H1 (cell line): Measurements from ENCODE around the gene ANO2. TPM values are rescaled to one million over a fixed set of nuclear protein-coding genes. Genes with fewer than 3 reads are reported as not detected.

Experiments used
- CTCF ChIA-PET: fragments of 300-600 bp; sonication (Branson Sonifier 250); formaldehyde crosslinking; loops from one replicate; lab custom pipeline; 2021; ENCODE audit not compliant: partially characterized antibody; lab: Charles Lee
- POLR2A ChIA-PET: fragments of 300-600 bp; sonication (Branson Sonifier 250); formaldehyde crosslinking; loops from one replicate; lab custom pipeline; 2021; ENCODE audit warnings: inconsistent platforms; ENCODE audit not compliant: partially characterized antibody; lab: Charles Lee
- DNase-seq, 2 experiments: peaks; one replicate each; pipeline versions ENCODE4 v3.0.0 to v3.0.0-alpha.2; 2010 to 2022; ENCODE audit warnings: low spot score in 2 of 2, low read depth in 1 of 2, mixed read lengths in 1 of 2
- FAIRE-seq: peaks from 2 replicates; lab custom pipeline; 2011; peaks lifted over from hg19 to GRCh38; lab: Jason Lieb, UNC
- H2AFZ ChIP-seq: 2 replicates; pipeline ENCODE4 v1.8.1; 2012; ENCODE audit warnings: low read length, inconsistent platforms
- H2AK5ac ChIP-seq: 2 replicates; pipeline ENCODE4 v1.6.1; 2013; ENCODE audit warnings: low read depth, low read length
- H2BK120ac ChIP-seq: replicated peaks from 2 replicates; pipeline ENCODE3; 2013; ENCODE audit warnings: low read depth, low read length, inconsistent platforms
- H2BK12ac ChIP-seq: 2 replicates; pipeline ENCODE4 v1.6.1; 2013; ENCODE audit warnings: low read depth, low read length
- H2BK15ac ChIP-seq: 2 replicates; pipeline ENCODE4 v1.6.1; 2013; ENCODE audit warnings: low read length
- H2BK20ac ChIP-seq: 2 replicates; pipeline ENCODE4 v1.6.1; 2013; ENCODE audit warnings: low read length
- H2BK5ac ChIP-seq: 2 replicates; pipeline ENCODE4 v1.6.1; 2013; ENCODE audit warnings: low read depth, low read length
- H3K14ac ChIP-seq: 2 replicates; pipeline ENCODE4 v1.6.1; 2013; ENCODE audit warnings: inconsistent platforms; ENCODE audit not compliant: insufficient read length
- H3K18ac ChIP-seq: 2 replicates; pipeline ENCODE4 v1.6.1; 2013; ENCODE audit warnings: low read length; ENCODE audit errors: extremely low read depth
- H3K23ac ChIP-seq: 2 replicates; pipeline ENCODE4 v1.6.1; 2013; ENCODE audit warnings: inconsistent platforms; ENCODE audit not compliant: insufficient read length
- H3K23me2 ChIP-seq: 2 replicates; pipeline ENCODE4 v1.6.1; 2013; ENCODE audit warnings: low read depth, low read length
- H3K27ac ChIP-seq: 2 replicates; pipeline ENCODE4 v1.6.1; 2011; ENCODE audit warnings: low read depth, low read length, inconsistent platforms
- H3K27me3 ChIP-seq, 4 experiments: replicated peaks in 1 of 4; 1 replicate in 1 of 4; 2 replicates in 3 of 4; pipeline versions ENCODE4 v1.6.1 to v1.8.1; 2011 to 2013; ENCODE audit warnings: low read length in 3 of 4, mild to moderate bottlenecking in 3 of 4, inconsistent platforms in 2 of 4, mixed read lengths in 2 of 4, moderate library complexity in 1 of 4; ENCODE audit not compliant: control insufficient read depth in 3 of 4, insufficient read depth in 3 of 4; ENCODE audit errors: extremely low read depth in 1 of 4
- H3K36me3 ChIP-seq, 4 experiments: 2 replicates each; pipeline versions ENCODE4 v1.6.1 to v1.8.1; 2011 to 2013; ENCODE audit warnings: mild to moderate bottlenecking in 4 of 4, low read length in 3 of 4, moderate library complexity in 2 of 4, control low read depth in 1 of 4, inconsistent platforms in 1 of 4; ENCODE audit not compliant: insufficient read depth in 4 of 4, control insufficient read depth in 2 of 4
- H3K4ac ChIP-seq: replicated peaks from 2 replicates; pipeline ENCODE3; 2013; ENCODE audit warnings: low read length, low read depth, mixed read lengths, inconsistent platforms; ENCODE audit not compliant: insufficient read length
- H3K4me1 ChIP-seq, 4 experiments: replicated peaks in 1 of 4; 1 replicate in 1 of 4; 2 replicates in 3 of 4; pipeline versions ENCODE4 v1.6.1 to v1.8.1; 2011 to 2013; ENCODE audit warnings: low read length in 3 of 4, inconsistent platforms in 2 of 4, mixed read lengths in 1 of 4; ENCODE audit not compliant: insufficient read depth in 4 of 4, control insufficient read depth in 3 of 4
- H3K4me2 ChIP-seq, 2 experiments: 2 replicates each; pipeline versions ENCODE4 v1.6.1 to v1.8.1; 2011 to 2013; ENCODE audit warnings: low read depth in 2 of 2, low read length in 2 of 2, control low read depth in 1 of 2, inconsistent platforms in 1 of 2, mild to moderate bottlenecking in 1 of 2; ENCODE audit not compliant: insufficient read depth in 1 of 2
- H3K4me3 ChIP-seq, 4 experiments: fragments of 200-600, 300-600 bp in 1 of 4; sonication (generic), shearing (Covaris generic), sonication (Bioruptor Twin) in 1 of 4; 2 replicates each; pipeline versions ENCODE4 v1.5.1 to v1.8.1; 2011 to 2016; ENCODE audit warnings: low read length in 4 of 4, low read depth in 3 of 4, control low read depth in 2 of 4, inconsistent platforms in 2 of 4, mild to moderate bottlenecking in 2 of 4, mixed read lengths in 1 of 4, moderate library complexity in 1 of 4; ENCODE audit not compliant: insufficient read depth in 2 of 4; ENCODE audit errors: extremely low read depth in 1 of 4
- H3K56ac ChIP-seq: replicated peaks from 2 replicates; pipeline ENCODE3; 2013; ENCODE audit warnings: low read depth, mild to moderate bottlenecking, mixed read lengths, low read length, inconsistent platforms; ENCODE audit not compliant: insufficient read length
- H3K79me1 ChIP-seq: 2 replicates; pipeline ENCODE4 v1.6.1; 2013; ENCODE audit warnings: low read depth, low read length, control low read depth
- H3K79me2 ChIP-seq, 2 experiments: 2 replicates each; pipeline versions ENCODE4 v1.6.1 to v1.8.1; 2012 to 2013; ENCODE audit warnings: low read length in 2 of 2, mild to moderate bottlenecking in 2 of 2, inconsistent platforms in 1 of 2; ENCODE audit not compliant: insufficient read depth in 2 of 2, control insufficient read depth in 1 of 2
- H3K9ac ChIP-seq, 4 experiments: replicated peaks in 1 of 4; 1 replicate in 1 of 4; 2 replicates in 3 of 4; pipeline versions ENCODE4 v1.6.1 to v1.8.1; 2011 to 2013; ENCODE audit warnings: low read depth in 3 of 4, low read length in 3 of 4, control low read depth in 2 of 4, mild to moderate bottlenecking in 2 of 4, moderate library complexity in 2 of 4, inconsistent platforms in 1 of 4; ENCODE audit errors: extremely low read depth in 1 of 4
- H3K9me3 ChIP-seq, 2 experiments: 2 replicates each; pipeline versions ENCODE4 v1.6.1 to v1.8.1; 2012 to 2013; ENCODE audit warnings: mild to moderate bottlenecking in 2 of 2, moderate library complexity in 2 of 2, control low read depth in 1 of 2, inconsistent platforms in 1 of 2, low read depth in 1 of 2, low read length in 1 of 2, mixed read lengths in 1 of 2; ENCODE audit not compliant: insufficient read depth in 2 of 2
- H4K20me1 ChIP-seq, 2 experiments: replicated peaks in 1 of 2; 2 replicates each; pipeline versions ENCODE3 to v1.8.1; 2011 to 2013; ENCODE audit warnings: inconsistent platforms in 2 of 2, low read length in 2 of 2, mild to moderate bottlenecking in 1 of 2; ENCODE audit not compliant: insufficient read depth in 2 of 2, control insufficient read depth in 1 of 2
- H4K5ac ChIP-seq: 2 replicates; pipeline ENCODE4 v1.6.1; 2013; ENCODE audit warnings: low read length, low read depth, mixed read lengths, inconsistent platforms; ENCODE audit not compliant: insufficient read length
- H4K8ac ChIP-seq: 2 replicates; pipeline ENCODE4 v1.8.0; 2013; ENCODE audit warnings: mild to moderate bottlenecking, moderate library complexity, low read length, inconsistent platforms; ENCODE audit not compliant: insufficient read depth; ENCODE audit errors: extremely low read depth
- H4K91ac ChIP-seq: replicated peaks from 2 replicates; pipeline ENCODE3; 2013; ENCODE audit warnings: low read length, mixed read lengths, inconsistent platforms; ENCODE audit not compliant: insufficient read length
- CHD1 ChIP-seq: IDR thresholded peaks from 2 replicates; pipeline ENCODE4 v1.6.1; 2012; ENCODE audit warnings: low read depth, low read length, improper control_type of control experiment
- E2F6 ChIP-seq: IDR thresholded peaks from 2 replicates; pipeline ENCODE4 v1.6.1; 2012; ENCODE audit warnings: inconsistent platforms
- GABPA ChIP-seq: IDR thresholded peaks from 2 replicates; pipeline ENCODE4 v1.6.1; 2011; ENCODE audit warnings: mild to moderate bottlenecking, low read length, moderate library complexity, borderline replicate concordance; ENCODE audit not compliant: insufficient read depth
- HDAC2 ChIP-seq, 2 experiments: fragments of 300-600 bp in 1 of 2; sonication (generic) in 1 of 2; IDR thresholded peaks; 2 replicates each; pipeline ENCODE4 v1.6.1; 2011 to 2012; ENCODE audit warnings: low read depth in 2 of 2, low read length in 2 of 2, mild to moderate bottlenecking in 2 of 2, moderate library complexity in 2 of 2, borderline replicate concordance in 1 of 2, inconsistent platforms in 1 of 2
- SIRT6 ChIP-seq: IDR thresholded peaks from one replicate; pipeline ENCODE4 v1.7.1; 2012; ENCODE audit warnings: low read length, inconsistent platforms
- SIX5 ChIP-seq: IDR thresholded peaks from 2 replicates; pipeline ENCODE4 v1.6.1; 2011; ENCODE audit warnings: mild to moderate bottlenecking, low read depth, low read length
- SP1 ChIP-seq: IDR thresholded peaks from 2 replicates; pipeline ENCODE4 v1.6.1; 2011; ENCODE audit warnings: low read depth, low read length
- SP2 ChIP-seq: IDR thresholded peaks from 2 replicates; pipeline ENCODE4 v1.6.1; 2012; ENCODE audit warnings: mild to moderate bottlenecking, low read length, inconsistent platforms
- WGBS, 2 experiments: shearing (Covaris generic) in 1 of 2; methylation state at CpG; one replicate each; pipeline versions ENCODE4 v1.1.6 to v1.1.7; 2013 to 2015; ENCODE audit warnings: low lambda C conversion rate in 2 of 2, mixed read lengths in 2 of 2, inconsistent platforms in 1 of 2, low coverage in 1 of 2, missing lambda C conversion rate in 1 of 2; ENCODE audit not compliant: insufficient replicate concordance in 2 of 2, insufficient coverage in 1 of 2, insufficient read length in 1 of 2; ENCODE audit errors: extremely low coverage in 1 of 2, missing lambda C conversion rate in 1 of 2; 5-methylcytosine and 5-hydroxymethylcytosine counted together
- polyA plus RNA-seq, 7 experiments: library from polyadenylated mRNA; depleted of rRNA in 3 of 7; stranded (reverse) in 5 of 7; unstranded in 2 of 7; fragments of >200 nt in 5 of 7; fragments of 200-250 nt in 2 of 7; gene quantifications; 1 replicate in 5 of 7; 2 replicates in 1 of 7; 4 replicates in 1 of 7; pipeline versions ENCODE4 v1.2.1 to v1.2.3, GENCODE V29; 2011 to 2013; ENCODE audit warnings: missing spikeins in 2 of 7, mixed read lengths in 2 of 7
- total RNA-seq: library from RNA; stranded (reverse); fragmentation: NEBNext Ultra II Directional; extraction: Animal tissue kit (Norgen Biotek cat#: 25700); gene quantifications from 2 replicates; pipeline ENCODE4 v1.2.1, GENCODE V29; 2021

ANO2 gene
- total and polyA plus RNA-seq, 2 of the 8 experiments (the other 6 are each of a cell fraction or from before 2014, with no cell fraction given), result 1.9 to 5.5 TPM

GRCh38 chr12:5614256-5614655, 330.8 kb downstream of the ANO2 start:
- H2BK12ac ChIP-seq, result no peak overlapping the region
- H4K20me1 ChIP-seq, result no peaks in the 10 kb centered on the region
- no peaks in the 10 kb centered on the region for H3K79me1 ChIP-seq
- no peak overlapping the region for H2BK5ac ChIP-seq
- no peak overlapping the region for H3K4me3 ChIP-seq
- DNase-seq (no peak), FAIRE-seq (no peak)
- 88% methylated on average over 1 of the region's 1 CpG; no CpG with 5 or more reads in 1 of the 2 experiments for WGBS, 2 experiments
- H2AK5ac ChIP-seq, result no peak overlapping the region
- peaks cover 0 to 4% (median 1%) of the 10 kb centered on the region in 4 experiments; a peak in 3 of 7 replicates for H3K4me1 ChIP-seq
- H3K79me2 ChIP-seq, result 0 out of 4 replicates have a peak, but pooled peaks cover 0 to 2% of the 10 kb centered on the region in 2 experiments
- no peak overlapping the region for H3K4me2 ChIP-seq
- H3K23me2 ChIP-seq, result no peaks in the 10 kb centered on the region; the same call in 1 of the 2 replicates
- no peaks in the 10 kb centered on the region for H3K36me3 ChIP-seq
- H3K14ac ChIP-seq, result no peak overlapping the region
- H3K4ac ChIP-seq, result no peak overlapping the region
- POLR2A ChIA-PET, result no interaction called here
- H3K27me3 ChIP-seq, result no peaks in the 10 kb centered on the region; a peak in 1 of 7 replicates
- no peak overlapping the region for H2BK15ac ChIP-seq
- no peak overlapping the region for H3K9ac ChIP-seq
- CTCF ChIA-PET, result interaction anchor here (2.6 kb wide), 1 partner anchor 34 kb away, joined by 9 read pairs; no protein-coding TSS in a partner anchor
- H4K8ac ChIP-seq, result no peak overlapping the region
- H3K9me3 ChIP-seq, result no peaks in the 10 kb centered on the region
- no peak overlapping the region for H3K27ac ChIP-seq
- no peak overlapping the region for H2BK120ac ChIP-seq
- H3K23ac ChIP-seq, result no peak overlapping the region
- no peak overlapping the region for H4K5ac ChIP-seq
- H2BK20ac ChIP-seq, result no peak overlapping the region
- TF ChIP-seq SP1 (no peak), HDAC2 (IDR thresholded peaks at IDR 0.05; ENCODE audit: borderline replicate concordance in 1 of 2, low read depth in 2 of 2, low read length in 2 of 2) (no peak), GABPA (no peak), SIX5 (no peak), E2F6 (no peak), CHD1 (no peak), SIRT6 (no peak), SP2 (no peak)
- no peak overlapping the region for H3K18ac ChIP-seq
- no peak overlapping the region for H4K91ac ChIP-seq
- no peak overlapping the region for H2AFZ ChIP-seq
- H3K56ac ChIP-seq, result no peak overlapping the region
